Lower leg skin (tissue), 3 donors: Measurements from ENCODE around the gene C1QL4.

Experiments used
- POLR2A ChIP-seq, 2 donors: fragments of 450-650 bp; IDR thresholded peaks; one replicate each; pipeline ENCODE4 v1.6.1; 2016 to 2017; ENCODE audit warnings: antibody characterized with exemption in 2 of 2, mild to moderate bottlenecking in 1 of 2, moderate library complexity in 1 of 2
- TF ChIP-seq, protein P1 (sequence below), 3 donors: fragments of 450-650 bp; IDR thresholded peaks; one replicate each; pipeline ENCODE4 v1.5.1; 2016; ENCODE audit warnings: antibody characterized with exemption in 3 of 3, mild to moderate bottlenecking in 3 of 3, moderate library complexity in 2 of 3

- TF ChIP-seq, protein P1, sequence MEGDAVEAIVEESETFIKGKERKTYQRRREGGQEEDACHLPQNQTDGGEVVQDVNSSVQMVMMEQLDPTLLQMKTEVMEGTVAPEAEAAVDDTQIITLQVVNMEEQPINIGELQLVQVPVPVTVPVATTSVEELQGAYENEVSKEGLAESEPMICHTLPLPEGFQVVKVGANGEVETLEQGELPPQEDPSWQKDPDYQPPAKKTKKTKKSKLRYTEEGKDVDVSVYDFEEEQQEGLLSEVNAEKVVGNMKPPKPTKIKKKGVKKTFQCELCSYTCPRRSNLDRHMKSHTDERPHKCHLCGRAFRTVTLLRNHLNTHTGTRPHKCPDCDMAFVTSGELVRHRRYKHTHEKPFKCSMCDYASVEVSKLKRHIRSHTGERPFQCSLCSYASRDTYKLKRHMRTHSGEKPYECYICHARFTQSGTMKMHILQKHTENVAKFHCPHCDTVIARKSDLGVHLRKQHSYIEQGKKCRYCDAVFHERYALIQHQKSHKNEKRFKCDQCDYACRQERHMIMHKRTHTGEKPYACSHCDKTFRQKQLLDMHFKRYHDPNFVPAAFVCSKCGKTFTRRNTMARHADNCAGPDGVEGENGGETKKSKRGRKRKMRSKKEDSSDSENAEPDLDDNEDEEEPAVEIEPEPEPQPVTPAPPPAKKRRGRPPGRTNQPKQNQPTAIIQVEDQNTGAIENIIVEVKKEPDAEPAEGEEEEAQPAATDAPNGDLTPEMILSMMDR (IDR thresholded peaks at IDR 0.05), result no peak
- TF ChIP-seq POLR2A (IDR thresholded peaks at IDR 0.05), result no peak
Observed at GRCh38 chr12:49294086-49294803, 42.7 kb downstream of the C1QL4 start.
